ENCODE data around the gene ZNF492. TPM values are rescaled to one million over a fixed set of nuclear protein-coding genes. Genes with fewer than 3 reads are reported as not detected.

Gene ZNF492
- total and polyA plus RNA-seq, 9 of the 15 experiments (the other 6 are each of a cell fraction or from before 2014, with no cell fraction given): 0.01 to 0.22 (median 0.08) TPM; not detected in 1

GRCh38 chr19:22623841-22624221, 10.3 kb upstream of the ZNF492 start:
- ChIA-PET POLR2A (no interaction called here), CTCF (ENCODE audit: low intra/inter-chr PET ratio) (no interaction called here)
- no peaks in the 10 kb centered on the region for H3K9me1 ChIP-seq (ENCODE audit: control insufficient read depth, insufficient read depth, low read length)
- intact Hi-C loops (cut with micrococcal nuclease): no loop called here
- no peak overlapping the region for H3K4me2 ChIP-seq (ENCODE audit: insufficient read depth, low read length)
- no peaks in the 10 kb centered on the region for H3K36me3 ChIP-seq (ENCODE audit: control insufficient read depth, insufficient read depth, low read length)
- no peaks in the 10 kb centered on the region for H4K20me1 ChIP-seq (replicated peaks; ENCODE audit: control insufficient read depth, insufficient read depth, low read length)
- no peak overlapping the region for H3K9ac ChIP-seq (ENCODE audit: insufficient read depth in 1 of 2, low read depth in 2 of 2, low read length in 2 of 2)
- WGBS (ENCODE audit: insufficient coverage, low coverage, missing lambda C conversion rate): 0% methylated on average over 7 of the region's 16 CpGs
- H2AFZ ChIP-seq (ENCODE audit: low read depth, low read length): no peak overlapping the region
- no peaks in the 10 kb centered on the region for H3K27me3 ChIP-seq (ENCODE audit: control insufficient read depth in 2 of 2, insufficient read depth in 2 of 2, low read length in 2 of 2)
- H3K4me1 ChIP-seq (replicated peaks in 1 of 2; ENCODE audit: control insufficient read depth in 2 of 2, insufficient read depth in 2 of 2, low read length in 2 of 2): no peaks in the 10 kb centered on the region
- H3K27ac ChIP-seq (ENCODE audit: extremely low read depth, low read depth, low read length): no peak overlapping the region
- no peaks in the 10 kb centered on the region for H3K9me3 ChIP-seq (replicated peaks; ENCODE audit: control insufficient read depth, insufficient read depth, low read depth, low read length)
- DNase-seq (ENCODE audit: extremely low read depth in 1 of 4, low spot score in 3 of 4): no peak
- H3K79me2 ChIP-seq (ENCODE audit: control insufficient read depth, insufficient read depth, low read length): no peaks in the 10 kb centered on the region
- H3K4me3 ChIP-seq: no peak overlapping the region
- in situ Hi-C loops (cut with MboI): no loop called here
- no TSS peak for BruUV-seq (replicated peaks)
- no peak for ATAC-seq
- TF ChIP-seq EGR1 (conservative IDR thresholded peaks at IDR 0.05) (no peak), ZNF75A (CRISPR knock-in tag; IDR thresholded peaks at IDR 0.05) (no peak), E2F6 (IDR thresholded peaks at IDR 0.05; ENCODE audit: borderline replicate concordance in 1 of 2, extremely low read depth in 1 of 2, insufficient read depth in 1 of 2, insufficient read length in 1 of 2, low read depth in 1 of 2, low read length in 1 of 2, poor library complexity in 1 of 2, severe bottlenecking in 1 of 2) (no peak), ZNF184 (CRISPR knock-in tag; IDR thresholded peaks at IDR 0.05) (no peak), ZNF311 (CRISPR knock-in tag; IDR thresholded peaks at IDR 0.05) (no peak), ZFP36 (IDR thresholded peaks at IDR 0.05; ENCODE audit: low read depth, low read length, partially characterized antibody) (no peak), CREB1 (IDR thresholded peaks at IDR 0.05) (no peak), CREB1 (CRISPR knock-in tag; IDR thresholded peaks at IDR 0.05) (no peak), STAT5B (CRISPR knock-in tag; IDR thresholded peaks at IDR 0.05) (no peak), SREBF1 (IDR thresholded peaks at IDR 0.05; ENCODE audit: borderline replicate concordance, low read depth, low read length) (no peak), EWSR1 (IDR thresholded peaks at IDR 0.05; ENCODE audit: borderline replicate concordance, low read depth, partially characterized antibody) (no peak), ZNF175 (CRISPR knock-in tag; IDR thresholded peaks at IDR 0.05; ENCODE audit: low read depth) (no peak), FOXJ3 (CRISPR knock-in tag; IDR thresholded peaks at IDR 0.05) (no peak), NR2C1 (IDR thresholded peaks at IDR 0.05) (no peak), NR2C1 (tag; IDR thresholded peaks at IDR 0.05) (no peak), DIDO1 (tag; IDR thresholded peaks at IDR 0.05; ENCODE audit: low read depth) (no peak)
- FAIRE-seq: no peak

All from K562 (cell line).